ENCODE results near the gene DNAJB8.

Gene DNAJB8

DNA sequence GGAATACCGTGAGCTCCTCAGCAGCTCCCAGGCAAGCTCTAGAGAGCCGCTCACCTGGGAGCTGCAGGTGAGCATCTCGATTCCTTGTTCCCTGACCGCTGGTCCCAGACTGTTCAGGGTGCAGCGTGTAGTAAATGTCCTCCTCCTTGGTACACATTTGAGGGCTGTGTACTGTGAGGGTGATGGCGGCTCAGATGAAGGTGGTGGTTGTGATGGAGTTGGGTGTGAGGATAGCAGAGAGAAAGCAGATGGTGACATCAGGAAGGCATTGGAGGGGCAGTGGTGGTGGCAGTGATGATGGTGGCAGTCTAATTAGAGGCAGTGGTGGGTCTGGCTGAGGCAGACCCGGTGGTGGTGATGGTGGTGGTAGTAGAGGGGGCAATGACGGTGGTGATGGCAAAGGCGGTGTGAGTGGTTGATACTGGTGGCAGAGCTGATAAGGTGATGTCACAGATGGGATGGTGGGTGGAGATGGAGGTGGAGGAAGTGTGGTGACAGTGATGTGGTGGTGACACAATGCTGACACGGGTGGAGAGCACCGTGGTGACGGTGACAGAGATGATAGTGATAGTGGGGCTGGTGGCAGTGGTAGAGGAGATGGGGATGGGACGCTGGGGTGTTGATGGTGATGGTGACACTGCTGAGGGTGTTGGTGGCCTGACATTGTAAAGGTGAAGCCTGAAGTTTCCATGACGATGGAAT lies at the start of gene DNAJB8:
DNAJB8 (minus strand) TSS at position 51 of the 702 bp plus-strand sequence. CDS start 3,645 bp downstream, outside the sequence.
- no peak for DNase-seq (ENCODE audit: low spot score)

DNA sequence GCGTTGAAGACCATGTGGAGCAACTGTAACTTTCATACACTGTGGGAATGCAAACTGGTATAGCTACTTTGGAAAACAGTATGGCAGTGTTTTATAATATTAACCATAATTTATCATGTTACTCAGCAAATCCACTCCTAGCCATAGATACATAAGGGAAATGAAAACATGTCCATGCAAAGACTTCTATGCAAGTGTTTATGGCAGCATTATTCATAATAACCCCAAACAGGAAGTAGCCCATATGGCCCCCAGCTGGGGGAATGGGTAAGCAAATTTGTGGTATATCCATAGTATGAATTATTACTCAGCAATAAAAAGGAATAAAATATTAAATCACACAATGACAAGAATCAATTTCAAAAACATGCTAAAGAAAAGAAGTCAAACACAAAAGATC lies 49.3 kb upstream of the DNAJB8 start:
- DNase-seq (ENCODE audit: low spot score): no peak

DNA sequence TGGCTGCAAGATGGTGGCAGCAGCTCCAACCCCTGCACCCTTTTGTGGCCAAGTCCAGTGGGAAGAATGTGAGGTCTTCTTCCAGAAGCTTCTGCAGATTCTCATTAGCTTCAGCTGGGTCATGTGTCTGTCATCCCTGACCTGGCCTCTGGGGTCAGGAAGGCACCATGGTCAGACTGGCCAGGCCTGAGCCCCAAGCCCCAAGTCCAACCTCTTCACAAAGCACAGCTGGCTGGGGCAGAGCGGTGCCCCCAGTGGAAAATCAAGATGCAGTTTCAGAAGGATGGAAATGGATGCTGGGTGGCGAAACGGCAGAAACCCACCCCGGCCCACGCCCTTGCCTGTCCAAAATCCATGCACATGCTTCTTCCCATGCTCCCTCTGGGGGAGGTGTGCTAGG lies 42.2 kb upstream of the DNAJB8 start:
- no peak for DNase-seq (ENCODE audit: low spot score)

DNA sequence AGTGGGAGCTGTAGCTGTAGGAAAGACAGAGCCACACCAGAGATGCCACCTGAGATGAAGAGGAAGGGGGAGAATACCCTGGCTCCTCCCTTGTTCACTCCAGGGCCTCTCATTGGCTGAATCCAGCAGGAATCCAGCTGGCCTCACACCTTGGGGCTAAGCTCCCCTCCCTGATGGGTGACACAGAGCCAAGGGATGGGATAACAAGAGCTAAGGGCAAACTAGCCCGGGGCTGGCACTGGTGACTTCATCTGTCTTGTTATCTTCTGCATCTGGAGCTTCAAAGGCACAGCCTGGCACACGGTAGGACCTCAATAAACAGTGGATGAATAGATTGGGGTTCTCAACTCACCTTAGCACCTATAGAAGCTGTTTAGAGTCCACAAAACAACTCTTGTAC lies 40.1 kb upstream of the DNAJB8 start:
- no peak for DNase-seq (ENCODE audit: low spot score)

DNA sequence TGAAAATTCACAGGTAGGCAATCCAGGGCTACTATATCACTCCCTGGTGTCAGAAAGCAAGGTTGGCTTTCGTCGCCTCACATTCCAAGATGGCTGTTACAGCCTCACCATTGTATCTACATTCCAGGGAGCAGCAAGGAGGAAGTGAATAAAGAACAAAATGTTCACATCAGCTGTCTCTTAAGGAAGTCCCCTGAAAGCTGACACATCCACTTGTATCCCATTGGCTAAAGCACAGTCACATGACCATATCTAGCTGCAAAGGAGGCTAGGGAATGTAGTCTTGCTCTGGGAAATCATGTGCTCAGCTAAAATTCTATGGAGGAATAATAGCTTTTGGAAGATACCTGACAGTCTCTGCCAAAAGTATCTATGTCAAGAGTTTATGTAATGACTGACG lies 39.1 kb upstream of the DNAJB8 start:
- no peak for DNase-seq (ENCODE audit: low spot score)

DNA sequence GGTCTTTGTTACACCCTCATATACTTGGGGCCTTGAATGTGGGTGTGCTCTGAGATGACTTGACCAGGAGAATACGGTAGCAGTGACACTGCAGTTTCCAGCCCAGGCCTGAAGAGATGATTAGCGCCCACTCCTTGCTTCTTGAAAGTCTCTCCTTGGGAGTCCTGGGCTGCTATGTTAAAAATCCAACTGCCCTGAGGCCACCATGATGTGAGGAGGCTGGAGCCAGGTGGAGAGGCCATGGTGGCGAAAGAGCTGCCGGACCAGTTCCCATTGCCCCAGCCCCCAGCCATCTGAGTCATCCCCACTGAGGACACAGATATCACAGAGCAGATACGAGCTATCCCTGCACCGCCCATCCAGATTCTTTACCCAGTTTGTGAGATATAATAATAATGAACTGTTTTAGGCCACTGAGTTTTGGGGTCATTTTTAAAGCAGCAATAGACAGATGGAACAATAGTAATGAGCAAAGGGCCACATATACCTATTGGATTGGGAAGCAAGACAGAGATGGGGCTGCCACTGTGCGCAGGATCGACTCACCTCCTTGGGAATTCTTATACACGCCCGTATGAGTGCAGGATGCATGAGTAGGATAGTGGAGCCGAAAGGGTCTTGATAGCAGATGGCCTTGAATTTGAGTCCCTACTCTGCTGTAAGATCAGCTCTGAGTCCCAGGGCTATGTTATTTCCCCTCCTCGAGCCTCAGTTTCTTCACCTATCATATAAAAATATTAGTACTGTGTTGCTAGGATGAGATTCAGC lies 38.5 kb upstream of the DNAJB8 start:
- no peak for DNase-seq (ENCODE audit: low spot score)

DNA sequence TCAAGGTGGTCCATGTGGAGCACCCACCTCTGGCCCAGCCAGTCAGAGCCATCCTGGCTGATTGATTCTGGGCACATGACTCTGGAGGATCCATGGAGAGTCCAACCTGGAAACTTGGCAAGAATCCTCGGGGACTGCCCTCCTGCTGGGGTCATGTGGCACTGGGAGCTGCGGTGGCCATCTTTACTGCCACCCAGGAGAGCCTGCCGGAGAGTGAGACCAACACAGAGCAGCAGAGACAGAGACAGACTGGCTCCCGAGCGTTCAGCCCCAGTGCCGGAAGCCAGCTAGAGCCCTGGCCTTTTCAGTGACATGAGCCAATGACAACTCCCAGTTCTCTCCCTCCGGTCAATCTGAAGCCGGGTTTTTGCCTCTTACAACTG lies 37.8 kb upstream of the DNAJB8 start:
- DNase-seq (ENCODE audit: low spot score): no peak

DNA sequence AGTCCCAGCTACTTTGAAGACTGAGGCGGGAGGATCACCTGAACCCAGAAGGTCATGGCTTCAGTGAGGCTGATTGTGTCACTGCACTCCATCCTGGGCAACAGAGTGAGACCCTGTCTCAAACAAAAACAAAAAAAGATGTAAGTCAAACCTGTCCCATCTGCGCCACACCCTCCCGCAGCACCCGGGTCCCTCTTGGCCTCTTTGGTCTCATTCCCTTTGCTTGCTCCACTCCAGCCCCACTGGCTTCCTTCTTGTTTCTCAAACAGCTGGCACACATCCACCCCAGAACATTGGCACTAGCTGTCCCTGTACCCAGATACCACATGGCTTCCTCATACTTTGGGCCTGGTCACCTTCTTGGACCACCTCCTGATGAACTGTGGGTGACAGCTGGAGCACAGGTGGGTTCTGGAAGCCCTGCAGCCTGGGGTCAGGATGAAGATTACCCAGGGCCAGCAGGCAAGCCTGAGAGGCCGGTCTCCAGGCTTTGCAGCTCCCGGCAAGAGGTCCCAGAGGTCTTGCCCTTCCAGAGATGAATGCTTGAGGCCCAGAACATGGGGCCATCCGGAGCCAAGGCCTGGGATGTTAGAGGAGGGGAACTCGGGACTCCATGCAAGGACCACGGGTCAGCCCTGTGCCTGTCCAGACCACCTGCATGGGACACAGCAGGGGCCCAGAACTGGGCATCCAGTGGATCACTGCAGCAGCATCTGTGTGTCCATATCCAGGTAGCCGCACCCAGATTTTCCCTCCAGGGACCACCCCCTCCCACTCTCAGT lies 37.3 kb upstream of the DNAJB8 start:
- no peak for DNase-seq (ENCODE audit: low spot score)

DNA sequence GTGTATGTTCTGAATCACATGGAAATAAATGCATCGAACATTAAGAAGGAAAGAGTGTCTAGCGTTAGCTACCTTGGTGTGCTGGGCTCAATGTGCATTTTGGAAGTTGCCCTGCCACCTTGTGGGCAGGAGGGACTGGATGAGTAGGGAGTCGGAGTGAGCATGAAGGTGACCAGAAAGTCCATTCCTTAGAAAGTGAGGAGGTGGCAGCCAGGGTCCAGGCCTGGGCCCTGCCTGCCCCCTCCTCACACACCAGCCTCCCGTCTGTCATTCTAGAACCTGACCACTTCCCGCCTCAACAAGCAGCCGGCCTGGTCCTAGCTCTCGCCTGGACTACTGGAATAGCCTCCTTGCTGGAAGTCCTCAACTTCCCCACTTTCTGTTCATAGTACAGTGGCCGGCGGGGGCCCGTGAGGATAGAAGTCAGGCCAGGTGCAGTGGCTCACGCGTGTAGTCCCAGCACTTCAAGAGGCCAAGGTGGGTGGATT lies 36.5 kb upstream of the DNAJB8 start:
- no peak for DNase-seq (ENCODE audit: low spot score)

DNA sequence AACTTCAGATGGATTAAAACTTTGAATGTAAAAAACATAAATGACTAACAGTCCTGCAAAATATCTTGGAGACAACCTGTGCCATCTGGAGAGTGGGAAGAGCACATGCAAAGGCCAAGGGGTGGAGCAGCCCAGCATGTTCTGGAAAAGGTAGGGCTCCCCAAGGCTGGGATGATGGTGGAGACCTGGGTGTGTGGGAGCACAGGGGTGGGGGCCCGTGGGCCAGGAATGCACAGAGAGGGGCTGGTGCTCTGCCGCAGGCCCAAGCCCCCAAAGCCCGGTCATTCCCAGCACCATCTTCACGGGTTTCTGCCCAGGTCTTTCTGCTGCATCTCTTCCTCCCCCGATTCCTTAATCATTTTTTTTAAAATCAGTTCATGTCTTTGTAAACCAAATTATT lies 36.0 kb upstream of the DNAJB8 start:
- DNase-seq (ENCODE audit: low spot score): no peak

DNA sequence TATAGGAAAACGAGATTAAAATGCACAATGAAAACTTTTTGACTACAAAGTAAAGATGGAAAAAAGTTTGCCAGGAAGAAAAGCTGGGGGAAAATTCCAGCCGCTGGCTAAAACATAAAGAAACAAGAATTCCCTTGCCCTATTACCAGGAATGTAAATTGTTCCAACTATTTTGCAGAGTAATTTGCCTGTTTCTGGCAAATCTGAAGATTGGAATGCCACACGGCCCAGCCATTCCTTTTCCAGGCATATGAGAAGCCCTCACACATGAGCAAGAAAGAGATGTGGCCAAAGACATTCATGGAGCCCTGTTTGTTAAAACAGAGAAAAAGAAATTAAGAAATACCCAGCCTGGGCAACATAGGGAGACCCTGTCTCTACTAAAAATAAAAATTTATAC lies 34.7 kb upstream of the DNAJB8 start:
- no peak for DNase-seq (ENCODE audit: low spot score)

DNA sequence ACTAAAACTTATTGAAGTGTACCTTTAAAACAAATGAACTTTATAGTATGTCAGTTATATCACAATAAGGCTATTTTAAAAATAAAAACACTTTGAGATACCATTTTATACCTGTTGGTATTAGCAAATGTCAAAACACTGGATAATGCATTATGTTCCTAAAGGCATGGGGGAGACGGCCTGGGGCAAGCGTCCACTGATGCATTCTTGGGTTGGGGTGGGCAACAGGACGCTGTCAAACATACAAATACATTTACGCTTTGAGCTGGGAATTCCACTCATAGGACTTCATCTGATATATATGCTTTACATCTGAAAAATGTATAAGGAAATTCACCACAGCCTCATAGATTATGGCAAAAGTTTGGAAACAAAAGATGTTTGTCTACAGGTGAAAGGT lies 33.9 kb upstream of the DNAJB8 start:
- DNase-seq (ENCODE audit: low spot score): no peak

DNA sequence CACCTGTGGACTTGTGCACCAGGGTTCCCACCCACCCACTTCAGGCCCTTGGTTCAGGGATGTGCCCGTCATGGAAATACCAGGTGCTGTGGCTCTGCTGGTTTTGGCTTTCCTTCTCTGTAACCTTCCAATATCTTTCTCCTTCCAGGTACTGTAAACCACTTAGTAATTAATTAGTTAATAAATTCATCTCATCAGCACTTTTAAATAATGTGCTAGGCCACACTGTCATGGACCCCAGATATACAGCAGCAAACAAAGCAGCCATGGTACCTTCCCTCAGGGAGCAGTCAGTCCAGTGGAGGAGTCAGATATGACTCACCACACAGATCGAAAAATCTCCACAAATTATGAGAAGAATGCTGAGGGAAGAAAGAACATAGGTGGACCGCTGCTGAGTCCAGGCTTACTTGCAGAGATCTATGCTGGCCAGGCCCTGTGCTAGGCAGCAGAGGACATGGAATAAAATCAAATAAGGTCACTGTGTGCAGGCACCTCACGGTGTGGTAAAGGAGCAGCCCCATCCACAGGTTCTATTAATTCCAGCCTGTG lies 33.1 kb upstream of the DNAJB8 start:
- no peak for DNase-seq (ENCODE audit: low spot score)

DNA sequence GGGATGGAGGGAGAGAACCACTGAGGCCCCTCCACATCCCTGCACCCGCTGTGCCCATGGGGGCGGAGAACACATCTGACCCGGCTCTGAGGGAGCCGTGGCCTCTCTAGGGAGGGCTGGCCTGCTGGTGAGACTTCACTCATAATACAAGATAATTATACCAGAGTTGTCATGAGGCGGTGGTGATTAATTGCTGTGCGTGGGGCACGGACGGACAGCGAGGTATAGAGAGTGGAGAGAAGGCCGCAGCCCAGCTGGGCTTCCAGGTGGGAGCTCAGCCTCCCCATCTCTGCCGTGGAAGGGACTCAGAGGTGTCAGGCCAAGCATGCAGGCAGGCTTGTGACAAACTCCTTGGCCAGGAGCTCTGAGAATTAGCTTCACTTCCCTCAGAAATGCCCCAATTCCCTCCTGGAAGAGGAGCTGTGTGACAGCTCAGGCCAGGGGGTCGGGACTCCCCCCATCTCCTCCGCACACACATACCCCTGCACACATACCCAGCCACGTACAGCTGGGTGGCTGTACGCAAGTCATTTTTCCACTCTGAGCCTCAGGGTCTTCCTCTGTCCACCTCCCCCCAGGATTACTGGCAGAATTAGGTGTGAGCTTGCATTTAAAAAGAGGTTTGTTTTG lies 32.3 kb upstream of the DNAJB8 start:
- DNase-seq (ENCODE audit: low spot score): no peak

DNA sequence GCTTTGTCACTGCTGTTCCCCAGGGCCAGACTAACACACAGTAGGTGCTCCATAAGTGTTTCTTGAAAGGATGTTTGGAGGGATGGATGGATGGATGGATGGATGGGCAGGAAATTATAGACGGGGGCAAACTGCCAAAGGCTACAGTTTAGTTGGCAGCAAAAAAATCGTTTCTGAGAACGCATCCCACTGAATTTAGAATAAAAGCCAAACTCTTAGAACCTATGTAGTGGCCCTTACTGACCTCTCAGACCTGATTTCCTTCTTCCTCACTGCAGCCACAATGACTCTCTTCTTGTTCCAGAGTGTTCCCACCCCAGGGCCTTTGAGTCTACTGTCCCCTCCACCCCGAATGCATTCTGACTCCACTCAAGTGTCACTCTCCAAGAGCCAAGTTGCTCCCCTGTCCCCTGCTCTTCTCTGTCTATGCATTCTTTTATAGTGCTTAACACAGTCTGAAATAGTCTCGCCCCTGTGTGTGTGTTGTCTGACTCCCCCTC lies 31.5 kb upstream of the DNAJB8 start:
- DNase-seq (ENCODE audit: low spot score): no peak

DNA sequence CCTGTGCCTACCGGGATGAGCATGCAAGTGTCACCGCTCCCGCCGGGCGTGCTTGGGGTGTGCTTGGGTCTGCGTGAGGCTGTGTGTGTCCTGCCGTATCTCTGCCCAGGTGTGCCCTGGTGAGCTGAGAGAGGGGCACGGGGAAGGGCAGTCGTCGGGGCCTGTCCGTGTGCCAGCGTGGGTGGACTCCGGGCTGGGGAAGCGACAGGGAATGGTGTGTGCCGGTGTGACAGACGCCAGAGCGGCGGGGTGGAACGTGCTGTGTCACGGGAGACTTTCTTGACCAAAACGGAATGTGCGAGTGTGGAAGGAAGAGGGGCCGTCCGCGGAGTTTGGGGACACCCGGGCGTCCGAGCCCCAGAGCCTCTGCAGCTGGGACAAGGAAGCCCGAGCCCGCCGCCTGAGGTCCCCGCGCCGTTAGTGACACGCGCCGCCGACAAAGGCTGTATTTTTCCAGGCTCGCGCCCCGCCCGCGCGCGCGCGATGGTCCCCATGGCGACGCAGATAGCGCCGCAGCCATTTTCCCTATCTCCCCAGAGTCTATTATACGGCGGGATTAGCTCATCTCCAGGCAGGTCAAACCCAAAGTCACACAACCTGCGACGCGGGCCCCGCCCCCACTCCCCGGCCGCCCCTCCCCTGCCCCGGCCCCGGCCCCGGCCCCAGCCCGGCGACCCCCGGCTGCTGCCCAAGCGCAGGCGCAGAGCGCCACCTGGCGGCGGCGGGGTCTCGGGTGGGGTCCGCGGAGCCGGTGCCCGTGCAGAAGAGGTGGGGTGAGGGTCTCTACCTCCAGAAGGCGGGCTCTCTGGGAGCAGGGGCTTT lies 30.8 kb upstream of the DNAJB8 start:
- DNase-seq (ENCODE audit: low spot score): peak; percentile 57

DNA sequence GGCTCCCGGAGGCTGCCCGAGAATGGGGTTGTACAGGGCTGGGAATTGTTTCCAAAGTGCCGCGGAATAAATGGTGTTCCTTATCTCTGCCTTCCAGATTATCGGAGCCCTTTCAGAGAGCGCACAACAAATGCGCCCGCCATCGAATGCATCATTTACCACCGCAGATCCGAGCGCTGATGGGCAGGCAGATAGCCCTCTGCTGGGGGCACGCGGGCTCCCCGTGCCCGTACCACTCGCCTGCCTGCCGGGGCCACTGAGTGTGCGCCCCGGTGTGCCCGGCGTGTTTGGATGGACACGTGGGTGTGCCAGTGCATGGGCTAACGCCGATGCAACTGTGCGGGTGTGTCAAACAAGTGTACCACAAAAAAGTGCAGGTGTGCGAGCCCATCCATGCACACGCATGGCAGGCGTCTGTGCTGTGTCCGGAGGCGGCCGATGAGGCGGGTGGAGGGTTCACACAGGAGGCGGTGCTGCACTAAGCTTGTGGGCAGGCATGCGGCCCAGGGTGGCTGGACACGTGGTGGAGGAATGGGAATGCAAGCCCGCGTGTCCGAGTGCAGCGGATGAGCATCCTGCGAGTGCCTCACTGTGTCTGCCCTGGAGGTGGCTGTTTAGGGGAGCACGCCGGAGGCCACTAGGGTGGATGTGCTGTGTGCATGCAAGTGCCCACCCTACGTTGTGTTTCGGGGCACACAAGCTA lies 30.1 kb upstream of the DNAJB8 start:
- DNase-seq (ENCODE audit: low spot score): no peak

DNA sequence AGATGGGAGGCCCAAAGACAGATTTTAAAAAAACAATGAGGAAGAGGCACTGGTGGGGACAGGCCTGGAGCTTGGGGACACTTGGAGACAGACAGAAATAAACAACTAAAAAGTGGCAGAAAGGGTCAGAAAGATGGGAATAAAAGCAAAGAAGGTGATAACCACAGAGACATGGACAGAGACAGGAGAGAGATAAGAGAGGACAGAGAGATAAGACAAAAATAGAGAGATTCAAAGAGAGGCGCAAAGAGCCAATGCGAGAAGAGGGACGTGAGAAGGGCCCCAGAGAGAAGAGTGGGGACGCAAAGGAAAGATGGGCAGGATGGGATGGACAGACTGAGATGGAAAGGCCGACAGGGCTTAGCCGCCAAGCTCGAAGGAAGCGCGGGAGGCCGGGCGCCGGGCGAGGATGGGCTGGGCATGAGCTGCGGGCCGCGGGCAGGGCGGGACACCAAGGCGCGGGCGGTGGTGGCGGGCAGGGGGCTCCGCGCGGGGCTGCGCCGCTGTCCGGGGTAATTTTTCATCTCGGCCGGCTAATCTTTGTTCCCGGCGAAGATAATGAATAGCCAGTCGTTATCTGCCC lies 29.4 kb upstream of the DNAJB8 start:
- no peak for DNase-seq (ENCODE audit: low spot score)

DNA sequence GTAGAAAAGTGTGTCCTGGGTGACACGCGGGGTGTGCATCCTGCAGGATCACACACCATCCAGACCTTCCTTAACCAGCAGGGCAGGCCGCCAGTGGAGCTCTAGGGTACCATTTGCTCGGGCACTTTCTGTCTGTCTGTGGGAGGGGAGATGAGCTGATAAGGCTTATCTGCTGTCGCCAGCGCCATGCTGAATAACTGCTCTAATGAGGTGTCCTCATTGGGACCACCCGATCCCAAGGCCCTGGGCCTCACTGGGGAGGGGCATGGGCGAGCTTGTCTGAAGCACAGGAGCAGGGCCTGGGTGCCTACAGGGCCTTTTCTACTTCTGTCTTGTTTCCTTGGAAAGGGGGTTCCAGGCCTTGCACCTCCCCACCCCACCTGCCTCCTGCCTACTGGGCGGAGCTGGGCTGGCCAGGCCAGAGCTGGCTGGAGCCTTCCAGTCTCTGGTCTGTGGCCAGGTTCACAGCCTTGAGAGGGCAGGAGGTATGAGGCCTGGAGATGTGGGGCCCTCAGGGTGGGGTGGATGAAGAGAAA lies 28.8 kb upstream of the DNAJB8 start:
- DNase-seq (ENCODE audit: low spot score): no peak

DNA sequence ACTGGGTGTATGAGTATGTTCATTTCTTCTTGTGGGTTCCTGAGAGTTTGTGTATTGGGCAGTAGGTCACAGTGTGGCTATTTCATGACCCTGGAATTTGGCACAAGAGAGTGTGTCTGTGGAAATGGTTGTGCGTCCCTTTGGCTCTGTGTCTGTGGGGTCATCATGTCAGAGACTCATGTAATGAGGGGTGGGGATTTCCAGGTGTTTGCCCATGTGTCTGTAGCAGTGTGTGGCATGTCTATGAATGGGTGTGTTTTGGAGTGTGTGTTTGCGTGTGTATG lies 27.6 kb upstream of the DNAJB8 start:
- DNase-seq (ENCODE audit: low spot score): no peak
